ENCODE results near the gene NEDD4. TPM values are rescaled to one million over a fixed set of nuclear protein-coding genes. Genes with fewer than 3 reads are reported as not detected.
"Not testable (repeated sequence)": the region's sequence is repeated elsewhere in the genome, so short reads cannot be mapped to it uniquely, and the experiment has no call there.

NEDD4 gene
- total and polyA plus RNA-seq, 4 donors: 6.9 to 43.4 (median 25.1) TPM

DNA sequence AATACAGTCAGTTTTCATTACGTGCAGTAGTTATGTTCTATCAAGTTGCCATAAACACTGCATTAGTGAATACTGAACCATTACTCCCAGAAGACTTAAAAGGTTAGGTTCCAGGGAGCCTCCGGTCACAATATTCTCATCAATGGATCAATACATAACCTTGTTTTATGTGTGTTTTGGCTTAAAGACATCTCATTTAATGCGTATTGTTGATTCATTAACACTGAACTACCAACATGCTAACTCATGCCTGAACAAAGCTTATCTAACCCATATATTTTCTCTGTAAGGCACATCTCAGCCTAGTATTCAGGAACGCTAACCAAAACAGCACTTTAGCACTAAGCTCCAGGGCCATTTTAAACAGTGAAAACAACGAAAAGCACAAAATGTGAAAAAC is 24.1 kb upstream of the NEDD4 start:
- DNase-seq: no peak
- Histone ChIP-seq H3K27ac (ENCODE audit: low read depth in 1 of 2, low read length in 2 of 2) (no peak overlapping the region), H3K9me3 (ENCODE audit: control insufficient read depth, low read length) (no peaks in the 10 kb centered on the region), H3K4me3 (ENCODE audit: low read length in 2 of 2) (no peak overlapping the region), H3K4me1 (ENCODE audit: control insufficient read depth in 1 of 2, insufficient read depth in 2 of 2, low read length in 2 of 2) (no peaks in the 10 kb centered on the region), H3K27me3 (ENCODE audit: control insufficient read depth in 1 of 2, insufficient read depth in 2 of 2, low read length in 1 of 2) (no peaks in the 10 kb centered on the region), H3K36me3 (ENCODE audit: control insufficient read depth in 1 of 2, insufficient read depth in 2 of 2, low read length in 1 of 2) (no peaks in the 10 kb centered on the region)
- 72 to 84% methylated on average over 5 of the region's 5 CpGs for WGBS, 2 donors
- ATAC-seq (ENCODE audit: low FRiP score): no peak
- intact Hi-C loops (cut with DNase I): no loop called here

- intact Hi-C loops (cut with DNase I): no loop called here
- ATAC-seq (ENCODE audit: low FRiP score): no peak
- WGBS, 2 donors: 89 to 90% methylated on average over 3 of the region's 3 CpGs
Observed at GRCh38 chr15:56016281-56016680, 22.9 kb upstream of the NEDD4 start.

GRCh38 chr15:56014677-56015076 is 21.3 kb upstream of the NEDD4 start:
- WGBS, 2 donors: 90 to 92% methylated on average over 4 of the region's 4 CpGs
- DNase-seq: no peak
- H3K27me3 ChIP-seq (ENCODE audit: control insufficient read depth in 1 of 2, insufficient read depth in 2 of 2, low read length in 1 of 2): no peaks in the 10 kb centered on the region

More at GRCh38 chr15:56016281-56016680, 22.9 kb upstream of the NEDD4 start:
- Histone ChIP-seq H3K27ac (ENCODE audit: low read depth in 1 of 2, low read length in 2 of 2) (no peak overlapping the region), H3K36me3 (ENCODE audit: control insufficient read depth in 1 of 2, insufficient read depth in 2 of 2, low read length in 1 of 2) (no peaks in the 10 kb centered on the region), H3K9me3 (ENCODE audit: control insufficient read depth, low read length) (no peaks in the 10 kb centered on the region), H3K4me1 (ENCODE audit: control insufficient read depth in 1 of 2, insufficient read depth in 2 of 2, low read length in 2 of 2) (no peaks in the 10 kb centered on the region), H3K27me3 (ENCODE audit: control insufficient read depth in 1 of 2, insufficient read depth in 2 of 2, low read length in 1 of 2) (no peaks in the 10 kb centered on the region), H3K4me3 (ENCODE audit: low read length in 2 of 2) (no peak overlapping the region)
- DNase-seq: no peak

DNA sequence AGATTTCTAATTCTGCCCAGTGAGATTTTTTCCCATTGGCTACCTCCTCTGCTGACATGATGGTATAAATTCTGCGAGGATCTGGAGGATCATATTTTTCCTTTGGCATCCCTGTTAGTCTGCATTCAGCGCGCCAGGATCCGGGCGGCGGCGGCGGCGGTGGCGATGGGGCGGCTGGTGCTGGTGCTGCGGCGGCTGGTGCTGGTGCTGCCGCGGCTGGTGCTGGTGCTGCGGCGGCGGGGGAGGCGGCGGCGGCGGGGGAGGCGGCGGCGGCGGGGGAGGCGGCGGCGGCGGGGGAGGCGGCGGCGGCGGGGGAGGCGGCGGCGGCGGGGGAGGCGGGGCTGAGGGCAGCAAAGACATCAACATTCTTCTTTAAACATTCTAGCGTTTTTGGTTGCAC is 13.6 kb upstream of the NEDD4 start:
- peak overlapping the region in 1 of 2 donors; percentile 1 for H3K4me3 ChIP-seq (ENCODE audit: low read length in 2 of 2)
- DNase-seq: peak; percentile 50 to 77
- H3K27me3 ChIP-seq (ENCODE audit: control insufficient read depth in 1 of 2, insufficient read depth in 2 of 2, low read length in 1 of 2); H3K36me3 ChIP-seq (ENCODE audit: control insufficient read depth in 1 of 2, insufficient read depth in 2 of 2, low read length in 1 of 2); H3K9me3 ChIP-seq (ENCODE audit: control insufficient read depth, low read length); intact Hi-C loops (cut with DNase I); H3K4me1 ChIP-seq (ENCODE audit: control insufficient read depth in 1 of 2, insufficient read depth in 2 of 2, low read length in 2 of 2); H3K27ac ChIP-seq (ENCODE audit: low read depth in 1 of 2, low read length in 2 of 2); ATAC-seq (ENCODE audit: low FRiP score): not testable (repeated sequence)
- WGBS, 2 donors: 50 to 66% methylated on average over 12 to 40 of the region's 40 CpGs

More at GRCh38 chr15:56014677-56015076, 21.3 kb upstream of the NEDD4 start:
- Histone ChIP-seq H3K36me3 (ENCODE audit: control insufficient read depth in 1 of 2, insufficient read depth in 2 of 2, low read length in 1 of 2) (no peaks in the 10 kb centered on the region), H3K9me3 (ENCODE audit: control insufficient read depth, low read length) (no peaks in the 10 kb centered on the region), H3K27ac (ENCODE audit: low read depth in 1 of 2, low read length in 2 of 2) (no peak overlapping the region), H3K4me3 (ENCODE audit: low read length in 2 of 2) (no peak overlapping the region), H3K4me1 (ENCODE audit: control insufficient read depth in 1 of 2, insufficient read depth in 2 of 2, low read length in 2 of 2) (no peaks in the 10 kb centered on the region)
- no peak for ATAC-seq (ENCODE audit: low FRiP score)
- intact Hi-C loops (cut with DNase I): no loop called here

DNA sequence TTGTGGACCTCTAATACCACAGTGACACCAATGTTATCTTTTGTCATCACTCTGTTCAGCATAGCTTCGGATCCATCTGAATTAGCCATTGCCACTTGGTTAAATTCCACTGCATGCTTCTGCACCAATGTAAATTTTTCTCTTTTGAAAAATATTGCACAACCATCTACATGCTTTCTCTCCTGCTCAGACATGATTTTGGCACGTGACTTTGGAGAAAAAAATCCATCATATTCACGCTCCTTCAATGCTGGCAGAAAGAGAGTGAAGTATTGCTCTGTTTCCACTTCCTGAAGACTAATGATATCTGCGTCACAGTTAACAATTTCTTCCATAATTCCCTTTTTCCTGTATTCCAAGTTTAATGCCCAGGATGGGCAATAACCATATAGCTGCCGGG is 13.0 kb upstream of the NEDD4 start:
- H3K4me3 ChIP-seq (ENCODE audit: low read length in 2 of 2); H3K9me3 ChIP-seq (ENCODE audit: control insufficient read depth, low read length); ATAC-seq (ENCODE audit: low FRiP score); H3K27me3 ChIP-seq (ENCODE audit: control insufficient read depth in 1 of 2, insufficient read depth in 2 of 2, low read length in 1 of 2); intact Hi-C loops (cut with DNase I); H3K27ac ChIP-seq (ENCODE audit: low read depth in 1 of 2, low read length in 2 of 2); DNase-seq; H3K4me1 ChIP-seq (ENCODE audit: control insufficient read depth in 1 of 2, insufficient read depth in 2 of 2, low read length in 2 of 2); H3K36me3 ChIP-seq (ENCODE audit: control insufficient read depth in 1 of 2, insufficient read depth in 2 of 2, low read length in 1 of 2): not testable (repeated sequence)
- WGBS, 2 donors: 41 to 59% methylated on average over 5 of the region's 5 CpGs

- DNase-seq; H3K36me3 ChIP-seq (ENCODE audit: control insufficient read depth in 1 of 2, insufficient read depth in 2 of 2, low read length in 1 of 2); H3K27ac ChIP-seq (ENCODE audit: low read depth in 1 of 2, low read length in 2 of 2); H3K27me3 ChIP-seq (ENCODE audit: control insufficient read depth in 1 of 2, insufficient read depth in 2 of 2, low read length in 1 of 2); intact Hi-C loops (cut with DNase I); H3K9me3 ChIP-seq (ENCODE audit: control insufficient read depth, low read length); ATAC-seq (ENCODE audit: low FRiP score); H3K4me3 ChIP-seq (ENCODE audit: low read length in 2 of 2); H3K4me1 ChIP-seq (ENCODE audit: control insufficient read depth in 1 of 2, insufficient read depth in 2 of 2, low read length in 2 of 2): not testable (repeated sequence)
- WGBS, 2 donors: 63 to 64% methylated on average over 1 of the region's 1 CpG
Observed at GRCh38 chr15:56004281-56004680, 10.9 kb upstream of the NEDD4 start.

- ATAC-seq (ENCODE audit: low FRiP score); H3K4me3 ChIP-seq (ENCODE audit: low read length in 2 of 2); H3K27me3 ChIP-seq (ENCODE audit: control insufficient read depth in 1 of 2, insufficient read depth in 2 of 2, low read length in 1 of 2); H3K27ac ChIP-seq (ENCODE audit: low read depth in 1 of 2, low read length in 2 of 2); H3K9me3 ChIP-seq (ENCODE audit: control insufficient read depth, low read length); DNase-seq; H3K4me1 ChIP-seq (ENCODE audit: control insufficient read depth in 1 of 2, insufficient read depth in 2 of 2, low read length in 2 of 2); H3K36me3 ChIP-seq (ENCODE audit: control insufficient read depth in 1 of 2, insufficient read depth in 2 of 2, low read length in 1 of 2); intact Hi-C loops (cut with DNase I): not testable (repeated sequence)
- 100% methylated on average over 1 of the region's 1 CpG; no CpG with 5 or more reads in 1 of the 2 donors for WGBS, 2 donors
Observed at GRCh38 chr15:56003777-56004176, 10.4 kb upstream of the NEDD4 start.

DNA sequence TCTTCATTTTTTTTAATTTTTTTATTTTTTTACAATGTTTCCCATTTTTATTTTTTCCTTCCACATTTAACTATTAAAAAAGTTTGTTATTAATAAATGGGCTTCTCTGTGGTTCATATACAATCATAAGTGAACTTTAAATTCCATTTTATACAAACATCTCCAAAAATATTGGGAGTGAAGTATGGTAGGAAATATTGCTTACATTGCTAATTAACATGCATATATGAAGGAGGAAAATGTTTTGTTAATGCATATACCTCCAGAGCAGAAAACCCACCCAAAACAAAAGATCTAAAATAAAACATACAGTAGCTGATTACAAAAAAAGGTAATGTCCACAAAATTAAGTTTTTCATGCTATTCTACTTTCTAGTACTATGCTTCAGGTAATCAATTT is 9.9 kb upstream of the NEDD4 start:
- ATAC-seq (ENCODE audit: low FRiP score); intact Hi-C loops (cut with DNase I): not testable (repeated sequence)

DNA sequence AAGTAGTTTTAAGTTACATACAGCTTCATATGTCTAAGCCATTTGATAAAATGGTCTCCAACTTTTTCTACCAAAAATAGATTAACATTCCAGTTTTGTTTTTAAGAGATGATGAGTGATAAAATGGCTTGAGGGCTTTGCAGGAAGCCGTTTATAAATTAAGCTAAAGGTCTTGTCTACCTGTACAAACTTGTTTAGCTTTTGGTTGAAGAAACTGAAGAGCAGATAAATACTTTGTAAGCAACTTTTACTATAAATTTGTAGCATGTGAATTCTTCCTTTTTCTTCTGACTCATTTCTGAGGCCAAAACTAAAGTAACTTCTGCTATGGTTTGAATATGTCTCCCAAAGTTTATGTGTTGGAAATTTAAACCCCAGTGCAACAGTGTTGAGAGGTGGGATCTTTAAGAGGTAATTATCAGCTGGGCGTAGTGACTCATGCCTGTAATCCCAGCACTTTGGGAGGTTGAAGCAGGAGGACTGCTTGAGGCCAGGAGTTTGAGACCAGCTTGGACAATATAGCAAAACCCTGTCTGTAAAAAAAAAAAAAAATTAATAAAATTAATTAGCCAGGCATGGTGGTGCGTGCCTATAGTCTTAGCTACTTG is 8.2 kb upstream of the NEDD4 start:
- intact Hi-C loops (cut with DNase I): no loop called here
- H3K4me1 ChIP-seq (ENCODE audit: control insufficient read depth in 1 of 2, insufficient read depth in 2 of 2, low read length in 2 of 2): no peaks in the 10 kb centered on the region
- ATAC-seq (ENCODE audit: low FRiP score) (no peak), DNase-seq (no peak)
- H3K4me3 ChIP-seq (ENCODE audit: low read length in 2 of 2): no peak overlapping the region
- H3K9me3 ChIP-seq (ENCODE audit: control insufficient read depth, low read length): no peaks in the 10 kb centered on the region
- no peak overlapping the region for H3K27ac ChIP-seq (ENCODE audit: low read depth in 1 of 2, low read length in 2 of 2)
- WGBS, 2 donors: 77% methylated on average over 3 of the region's 3 CpGs
- H3K36me3 ChIP-seq (ENCODE audit: control insufficient read depth in 1 of 2, insufficient read depth in 2 of 2, low read length in 1 of 2): no peaks in the 10 kb centered on the region
- H3K27me3 ChIP-seq (ENCODE audit: control insufficient read depth in 1 of 2, insufficient read depth in 2 of 2, low read length in 1 of 2): no peaks in the 10 kb centered on the region

More for the DNA sequence above, 9.9 kb upstream of the NEDD4 start:
- H3K4me1 ChIP-seq (ENCODE audit: control insufficient read depth in 1 of 2, insufficient read depth in 2 of 2, low read length in 2 of 2); DNase-seq; H3K27ac ChIP-seq (ENCODE audit: low read depth in 1 of 2, low read length in 2 of 2); H3K9me3 ChIP-seq (ENCODE audit: control insufficient read depth, low read length); H3K4me3 ChIP-seq (ENCODE audit: low read length in 2 of 2); H3K27me3 ChIP-seq (ENCODE audit: control insufficient read depth in 1 of 2, insufficient read depth in 2 of 2, low read length in 1 of 2); H3K36me3 ChIP-seq (ENCODE audit: control insufficient read depth in 1 of 2, insufficient read depth in 2 of 2, low read length in 1 of 2): not testable (repeated sequence)

All from aorta (tissue), 5 donors.